HG02571 (cell line): ENCODE measurements around the gene GXYLT1.
"Not testable (repeated sequence)": the region's sequence is repeated elsewhere in the genome, so short reads cannot be mapped to it uniquely, and the experiment has no call there.

Experiments used
- ATAC-seq: cut with Tn5 transposase; IDR thresholded peaks from one replicate; pipeline ENCODE4 v1.9.1; 2021; ENCODE audit warnings: mild to moderate bottlenecking, moderate library complexity; ENCODE audit not compliant: unreplicated experiment

The GXYLT1 gene

DNA sequence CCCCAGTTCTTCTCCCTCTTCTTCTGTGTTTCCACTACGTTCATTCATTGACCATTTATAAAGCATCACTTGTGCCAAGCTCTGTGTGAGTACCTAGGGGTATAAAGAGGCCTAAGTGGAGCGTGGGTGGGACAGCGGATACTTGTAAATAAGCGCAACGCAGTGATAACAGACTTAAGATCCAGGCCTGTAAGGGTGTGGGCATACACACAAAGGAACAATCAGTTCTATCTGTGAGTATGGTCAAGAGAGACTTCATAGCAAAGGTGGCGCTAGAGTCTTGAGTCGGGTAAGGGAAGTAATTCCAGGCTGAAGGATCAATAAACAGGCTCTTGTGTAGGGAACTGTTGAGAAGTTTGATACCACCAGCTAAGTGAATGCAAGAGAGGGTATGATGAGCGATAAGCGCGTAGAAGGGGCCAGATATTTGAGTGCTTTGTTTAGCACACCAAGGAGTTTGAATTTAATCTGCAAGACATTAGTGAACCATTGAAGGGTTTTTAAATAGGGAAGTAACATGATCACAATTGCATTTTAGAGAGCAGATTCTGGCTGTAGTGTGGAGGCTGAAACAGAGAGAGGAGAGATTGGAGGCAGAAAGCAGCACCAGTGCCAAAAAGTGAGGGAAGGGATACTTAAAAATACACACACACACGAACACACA lies 1.0 kb upstream of the GXYLT1 start:
- ATAC-seq, result no peak

DNA sequence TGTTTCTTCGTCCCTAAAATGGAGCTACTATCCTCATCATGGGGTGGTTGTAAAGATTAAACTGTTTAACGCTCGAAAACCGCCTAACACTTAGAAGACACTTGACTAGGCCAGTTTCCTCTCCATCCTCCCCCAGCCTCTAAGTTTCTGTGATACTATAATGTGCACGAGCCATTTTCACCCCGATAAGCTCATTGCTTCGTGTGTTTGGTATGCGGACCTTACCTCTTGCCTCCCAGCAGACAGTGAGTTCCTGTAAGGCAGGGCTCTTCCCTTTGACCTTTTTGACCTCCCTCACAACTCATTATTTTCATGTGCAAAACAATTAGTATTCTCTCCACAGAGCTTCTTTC lies 499 bp upstream of the GXYLT1 start:
- ATAC-seq, result peak; percentile 9

- ATAC-seq, result peak; percentile 30
Observed at GRCh38 chr12:42144158-42144407, 591 bp downstream of the GXYLT1 start.

- no peak for ATAC-seq
Observed at GRCh38 chr12:42143452-42144157, 1.1 kb downstream of the GXYLT1 start.

DNA sequence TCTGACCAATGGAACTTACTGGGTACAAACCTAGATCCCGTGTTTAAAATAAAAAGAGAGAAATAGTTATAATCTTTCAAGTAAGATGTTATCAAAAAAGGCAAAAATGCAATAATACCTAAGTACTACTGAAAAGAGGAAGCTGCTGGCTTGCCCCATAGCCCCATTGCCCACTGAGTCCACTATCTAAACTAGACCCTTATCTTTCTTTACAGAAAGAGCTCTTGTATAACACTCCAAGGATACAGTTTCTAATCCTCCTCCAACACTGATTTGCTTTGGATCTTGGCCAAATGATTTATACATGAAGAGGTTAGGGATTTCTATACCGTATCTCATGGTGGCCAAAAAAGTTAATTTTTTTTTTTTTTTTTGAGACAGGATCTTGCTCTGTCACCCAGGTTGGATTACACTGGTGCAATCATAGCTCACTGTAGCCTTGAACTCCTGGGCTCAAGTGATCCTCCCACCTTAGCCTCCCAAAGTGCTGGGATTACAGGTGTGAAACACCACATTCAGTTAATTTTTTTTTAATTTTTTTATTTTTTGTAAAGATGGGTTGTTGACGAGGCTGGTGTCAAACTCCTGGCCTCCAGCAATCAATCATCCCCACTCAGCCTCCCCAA lies 2.6 kb downstream of the GXYLT1 start:
- ATAC-seq, result no peak

GRCh38 chr12:42140901-42141300 lies 3.8 kb downstream of the GXYLT1 start:
- no peak for ATAC-seq

GRCh38 chr12:42135259-42135814 lies 9.3 kb downstream of the GXYLT1 start:
- no peak for ATAC-seq

- no peak for ATAC-seq
Observed at GRCh38 chr12:42130672-42131402, 13.8 kb downstream of the GXYLT1 start.

DNA sequence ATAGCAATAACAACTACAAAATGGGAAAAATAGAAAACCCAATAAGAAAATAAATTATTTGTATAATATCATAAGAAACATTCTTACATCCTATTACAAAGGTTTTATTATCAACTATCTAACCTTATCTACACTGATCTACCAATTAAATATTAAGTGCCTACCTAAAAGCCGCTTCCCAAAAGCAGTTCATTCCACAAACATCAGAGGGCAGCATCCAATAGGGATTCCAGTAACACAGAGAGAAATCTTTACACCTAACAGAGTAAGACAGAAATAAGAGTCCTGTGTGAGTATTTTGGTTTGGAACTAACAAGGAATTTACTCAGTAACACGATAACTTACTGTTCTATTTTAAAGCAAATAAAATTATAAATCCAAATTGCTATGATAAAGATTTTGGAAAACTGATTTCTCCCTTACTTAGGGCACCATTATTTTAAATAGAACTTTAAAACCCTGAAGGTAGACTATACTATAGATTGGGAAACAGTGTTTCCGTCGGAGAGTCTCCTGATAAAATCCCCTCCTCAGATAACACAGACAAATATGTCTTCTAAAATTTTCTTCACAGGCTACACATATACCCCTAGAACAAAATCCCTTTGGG lies 15.0 kb downstream of the GXYLT1 start:
- ATAC-seq, result no peak

- ATAC-seq, result no peak
Observed at GRCh38 chr12:42128888-42129287, 15.8 kb downstream of the GXYLT1 start.

DNA sequence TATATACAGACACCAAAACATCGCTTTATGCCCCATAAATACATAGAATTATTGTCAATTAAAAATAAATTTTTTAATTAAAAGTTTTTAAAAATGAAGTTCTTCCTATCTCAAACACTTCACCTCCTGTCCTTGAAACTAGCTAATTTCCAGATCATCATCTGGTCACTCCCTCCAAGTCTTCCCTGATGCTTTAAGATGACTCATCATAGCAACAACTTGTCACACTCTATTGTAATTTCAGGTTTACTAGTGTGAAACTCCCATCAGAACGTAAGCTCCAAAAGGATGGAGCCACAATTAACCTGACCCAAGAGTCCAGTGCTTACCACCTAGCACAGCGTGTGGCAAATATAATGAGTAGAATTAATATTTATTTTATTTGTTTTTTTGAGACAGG lies 16.3 kb downstream of the GXYLT1 start:
- ATAC-seq, result no peak

DNA sequence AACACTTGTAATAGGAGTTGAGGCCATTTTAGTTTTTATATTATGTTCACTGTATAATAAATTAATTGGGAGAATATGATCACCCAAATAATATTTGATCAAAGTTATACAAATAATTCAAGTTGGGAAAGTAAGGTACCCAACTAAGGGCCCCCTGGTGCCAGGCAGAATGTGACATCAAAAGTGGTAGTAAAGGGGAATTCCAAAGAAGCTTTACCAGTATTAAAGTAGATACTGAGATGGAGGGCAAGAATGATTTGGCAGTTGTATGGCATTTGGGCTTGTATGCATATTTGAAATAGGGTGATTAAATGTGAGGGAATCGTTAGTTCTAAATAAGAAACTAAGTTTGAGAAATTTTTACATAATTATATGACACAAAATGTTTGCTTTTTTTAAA lies 17.7 kb downstream of the GXYLT1 start:
- ATAC-seq, result no peak

GRCh38 chr12:42125388-42125767 lies 19.3 kb downstream of the GXYLT1 start:
- no peak for ATAC-seq

DNA sequence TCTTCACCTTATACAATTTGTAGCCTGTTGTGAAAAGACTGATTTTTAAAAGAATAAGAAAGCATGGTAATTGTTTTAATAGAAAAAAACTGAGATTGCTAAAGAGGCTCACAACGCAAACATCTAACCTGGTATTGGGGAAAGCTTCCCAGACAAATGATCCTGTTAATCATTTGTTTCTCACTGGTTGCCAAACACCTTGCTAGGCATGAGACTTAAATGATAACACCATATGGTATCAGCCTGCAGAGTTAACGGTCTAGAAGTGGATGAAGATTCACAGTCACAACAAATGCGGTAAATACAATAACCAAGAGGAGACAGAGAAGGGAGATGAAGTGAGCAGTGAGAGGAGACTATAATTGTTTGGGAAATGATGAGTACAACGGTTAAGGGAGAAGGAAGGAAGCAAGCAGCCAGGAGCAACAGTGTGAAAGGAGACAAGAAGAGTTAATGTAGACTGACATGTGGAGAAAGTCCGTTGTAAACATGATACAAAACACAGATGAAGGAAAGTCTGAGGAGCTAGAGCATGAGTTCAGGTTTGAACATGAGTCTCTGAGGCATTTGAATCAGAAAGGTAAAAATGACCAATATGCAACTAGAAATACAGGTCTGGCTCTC lies 19.8 kb downstream of the GXYLT1 start:
- ATAC-seq, result no peak

- ATAC-seq, result no peak
Observed at GRCh38 chr12:42119085-42119633, 25.5 kb downstream of the GXYLT1 start.

DNA sequence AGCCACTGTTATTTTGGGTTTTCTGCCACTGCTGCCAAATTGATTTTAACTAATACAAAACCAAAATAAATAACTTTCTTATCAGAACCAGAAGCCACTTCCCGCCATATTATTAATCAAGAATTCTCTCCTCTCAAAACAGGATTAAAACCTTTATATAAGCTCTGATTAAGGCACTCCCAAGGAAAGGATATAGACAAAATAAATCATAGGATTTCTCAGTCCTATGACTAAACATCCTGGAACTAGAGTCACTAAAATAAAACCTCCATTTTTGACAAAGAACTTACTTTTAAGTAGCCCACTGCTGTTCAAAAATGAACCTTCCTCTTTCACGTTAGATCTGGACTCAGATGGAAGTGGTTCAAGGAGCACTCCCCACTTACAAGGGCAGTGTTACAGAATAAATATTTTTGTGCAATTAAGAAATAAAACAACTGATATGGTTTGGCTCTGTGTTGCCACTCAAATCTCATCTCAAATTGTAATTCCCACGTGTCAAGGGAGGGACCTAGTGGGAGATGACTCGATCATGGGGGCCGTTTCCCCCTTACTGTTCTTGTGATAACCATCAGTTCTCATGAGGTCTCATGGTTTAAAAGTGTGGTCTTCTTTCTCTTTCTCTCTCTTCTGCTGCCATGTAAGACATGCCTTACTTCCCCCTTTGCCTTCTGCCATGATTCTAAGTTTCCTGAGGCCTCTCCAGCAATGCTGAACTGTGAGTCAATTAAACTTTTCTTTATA lies 26.4 kb downstream of the GXYLT1 start:
- no peak for ATAC-seq

DNA sequence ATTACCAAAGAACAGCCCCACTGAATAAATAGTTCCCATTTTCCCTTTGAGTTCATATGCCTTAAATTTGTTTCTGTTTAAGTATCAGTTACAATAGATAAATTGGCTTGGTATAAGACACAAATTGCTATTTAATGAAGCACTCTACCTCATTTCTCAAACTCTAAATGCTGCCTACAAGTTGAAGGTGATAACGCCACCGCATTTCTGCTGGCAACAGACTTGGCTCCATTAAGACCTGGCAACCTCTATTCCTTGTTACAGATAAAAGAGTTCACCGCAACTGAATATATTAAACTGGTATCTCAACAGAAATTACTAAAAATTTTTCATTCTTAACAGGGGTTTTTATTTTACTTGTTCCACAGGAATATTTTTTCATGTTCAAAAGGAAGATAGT lies 35.6 kb downstream of the GXYLT1 start:
- no peak for ATAC-seq

DNA sequence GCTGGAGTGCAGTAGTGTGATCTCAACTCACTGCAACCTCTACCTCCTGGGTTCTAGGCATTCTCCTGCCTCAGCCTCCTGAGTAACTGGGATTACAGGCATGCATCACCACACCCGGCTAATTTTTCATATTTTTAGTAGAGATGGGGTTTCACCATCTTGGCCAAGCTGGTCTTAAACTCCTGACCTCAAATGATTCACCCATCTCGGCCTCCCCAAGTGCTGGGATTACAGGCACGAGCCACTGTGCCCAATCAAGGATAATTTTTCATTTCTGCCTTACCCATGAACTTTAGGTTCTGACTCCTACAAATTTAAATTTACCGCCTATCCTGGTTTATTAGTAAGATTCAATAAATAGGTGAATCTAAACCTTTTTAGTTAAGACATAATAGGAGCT lies 37.9 kb downstream of the GXYLT1 start:
- ATAC-seq, result not testable (repeated sequence)

- ATAC-seq, result no peak
Observed at GRCh38 chr12:42104784-42105183, 39.9 kb downstream of the GXYLT1 start.

- no peak for ATAC-seq
Observed at GRCh38 chr12:42104087-42104486, 40.6 kb downstream of the GXYLT1 start.
